B cell (primary cell): ENCODE data around the gene TNRC6B. TPM values are rescaled to one million over a fixed set of nuclear protein-coding genes. Genes with fewer than 3 reads are reported as not detected.
A peak's percentile ranks its signal among the peaks of the same experiment; 100 is the strongest.

ENCODE experiments used
- ATAC-seq: fragments of 200-7000 bp; cut with Tn5 transposase; one replicate; pipeline ENCODE4 v1.10.0; 2021; ENCODE audit warnings: low read depth, mild to moderate bottlenecking, moderate number of reproducible peaks, moderate library complexity
- CTCF ChIA-PET: fragments of 350-600 bp; sonication (Branson Sonifier 250); formaldehyde crosslinking; loops from one replicate; lab custom pipeline; 2021; ENCODE audit warnings: antibody characterized with exemption, inconsistent platforms; lab: Charles Lee
- POLR2A ChIA-PET: fragments of 350-600 bp; sonication (Branson Sonifier 250); formaldehyde crosslinking; loops from one replicate; lab custom pipeline; 2021; ENCODE audit warnings: antibody characterized with exemption; lab: Charles Lee
- DNase-seq: peaks from one replicate; pipeline ENCODE4 v3.0.0; 2013
- H2AFZ ChIP-seq: 2 replicates; pipeline ENCODE4 v1.6.1; 2012; ENCODE audit warnings: mild to moderate bottlenecking, low read depth, low read length; ENCODE audit not compliant: insufficient read depth, poor library complexity, severe bottlenecking
- H3K27ac ChIP-seq, 2 donors: 1 replicate in 1 of 2; 2 replicates in 1 of 2; pipeline ENCODE4 v1.5.1; 2012 to 2013; ENCODE audit warnings: low read length in 2 of 2, mild to moderate bottlenecking in 2 of 2, moderate library complexity in 1 of 2
- H3K27me3 ChIP-seq, 4 experiments: fragments of 200-600 bp in 1 of 4; sonication (generic) in 1 of 4; replicated peaks in 1 of 4; 1 replicate in 2 of 4; 2 replicates in 2 of 4; pipeline versions ENCODE4 v1.6.1 to v1.7.0; 2013 to 2016; ENCODE audit warnings: low read length in 3 of 4, mild to moderate bottlenecking in 2 of 4, mixed read lengths in 1 of 4, moderate library complexity in 1 of 4; ENCODE audit not compliant: insufficient read depth in 4 of 4, control insufficient read depth in 3 of 4; ENCODE audit errors: control extremely low read depth in 1 of 4
- H3K36me3 ChIP-seq, 2 experiments: replicated peaks in 1 of 2; 1 replicate in 1 of 2; 2 replicates in 1 of 2; pipeline versions ENCODE4 v1.6.1 to v1.7.1; 2013; ENCODE audit warnings: low read length in 1 of 2; ENCODE audit not compliant: insufficient read depth in 2 of 2, control insufficient read depth in 1 of 2; ENCODE audit errors: control extremely low read depth in 1 of 2, extremely low read depth in 1 of 2
- H3K4me1 ChIP-seq, 2 donors: fragments of 200-600 bp in 1 of 2; sonication (generic) in 1 of 2; 1 replicate in 1 of 2; 2 replicates in 1 of 2; pipeline versions ENCODE4 v1.5.1 to v1.6.1; 2013 to 2017; ENCODE audit warnings: low read length in 2 of 2; ENCODE audit not compliant: control insufficient read depth in 2 of 2, insufficient read depth in 2 of 2
- H3K4me2 ChIP-seq: replicated peaks from 2 replicates; pipeline ENCODE3; 2012; ENCODE audit warnings: mild to moderate bottlenecking, low read depth, low read length; ENCODE audit not compliant: poor library complexity, severe bottlenecking
- H3K4me3 ChIP-seq, 5 experiments: fragments of 200-600 bp in 1 of 5; sonication (generic) in 1 of 5; 1 replicate in 3 of 5; 2 replicates in 2 of 5; pipeline versions ENCODE4 v1.5.1 to v1.7.0; 2011 to 2016; ENCODE audit warnings: low read length in 4 of 5, mild to moderate bottlenecking in 4 of 5, low read depth in 2 of 5, control low read depth in 1 of 5, moderate library complexity in 1 of 5; ENCODE audit not compliant: insufficient read depth in 1 of 5; ENCODE audit errors: control extremely low read depth in 1 of 5, extremely low read depth in 1 of 5
- H3K79me2 ChIP-seq: fragments of 200-600 bp; sonication (generic); one replicate; pipeline ENCODE4 v1.6.0; 2016; ENCODE audit warnings: low read length; ENCODE audit not compliant: control insufficient read depth, insufficient read depth
- H3K9ac ChIP-seq: fragments of 200-600 bp; sonication (generic); 2 replicates; pipeline ENCODE4 v1.6.1; 2017; ENCODE audit warnings: mild to moderate bottlenecking, low read length, moderate library complexity
- H3K9me3 ChIP-seq, 3 donors: one replicate each; pipeline versions ENCODE4 v1.6.1 to v1.7.1; 2013; ENCODE audit warnings: low read length in 2 of 3; ENCODE audit not compliant: control insufficient read depth in 2 of 3, insufficient read depth in 1 of 3; ENCODE audit errors: control extremely low read depth in 1 of 3
- H4K20me1 ChIP-seq: 2 replicates; pipeline ENCODE4 v1.6.0; 2012; ENCODE audit warnings: mild to moderate bottlenecking, low read length; ENCODE audit not compliant: insufficient read depth, control insufficient read depth, poor library complexity, severe bottlenecking
- H3K27ac Mint-ChIP-seq: one replicate; pipeline ENCODE4 v1.8.0; 2021; ENCODE audit warnings: mixed read lengths
- H3K27me3 Mint-ChIP-seq: one replicate; pipeline ENCODE4 v1.8.0; 2021; ENCODE audit warnings: mixed read lengths
- H3K4me1 Mint-ChIP-seq: one replicate; pipeline ENCODE4 v1.8.0; 2021; ENCODE audit warnings: mixed read lengths
- H3K4me3 Mint-ChIP-seq: one replicate; pipeline ENCODE4 v1.8.0; 2021; ENCODE audit warnings: mixed read lengths
- H3K9me3 Mint-ChIP-seq: one replicate; pipeline ENCODE4 v1.8.0; 2022; ENCODE audit warnings: mixed read lengths; ENCODE audit not compliant: insufficient read depth
- CTCF ChIP-seq: fragments of 200-600 bp; IDR thresholded peaks from one replicate; pipeline ENCODE4 v1.8.0; 2022; ENCODE audit warnings: antibody characterized with exemption, mild to moderate bottlenecking
- EZH2 ChIP-seq: IDR thresholded peaks from 2 replicates; pipeline ENCODE4 v1.6.1; 2012; ENCODE audit warnings: borderline replicate concordance, low read depth, mild to moderate bottlenecking, moderate library complexity, low read length; ENCODE audit not compliant: insufficient read depth, poor library complexity, severe bottlenecking
- WGBS: methylation state at CpG from one replicate; pipeline ENCODE4 v1.1.5; 2013; ENCODE audit warnings: missing lambda C conversion rate; ENCODE audit not compliant: insufficient coverage; 5-methylcytosine and 5-hydroxymethylcytosine counted together
- intact Hi-C: fragments of 100-400 bp; cut with micrococcal nuclease; formaldehyde crosslinking; loops from one replicate; pipeline ENCODE4 v1.10.0; 2022
- polyA plus RNA-seq: library from polyadenylated mRNA; depleted of rRNA; stranded (reverse); fragments of >200 nt; gene quantifications from 2 replicates; pipeline ENCODE4 v1.2.3, GENCODE V29; 2012
- total RNA-seq, 2 donors: library from RNA; stranded (reverse); fragments of 120-200 nt in 1 of 2; gene quantifications; 1 replicate in 1 of 2; 2 replicates in 1 of 2; pipeline versions ENCODE4 v1.2.3 to v1.2.4, GENCODE V29; 2013 to 2022

The TNRC6B gene
- total and polyA plus RNA-seq, 2 donors (not counting 1 experiment from before 2014, with no cell fraction given): 28.8 to 210 TPM

GRCh38 chr22:40215266-40215665 lies 37.5 kb downstream of the TNRC6B start:
- DNase-seq (no peak), ATAC-seq (no peak)
- Mint-ChIP-seq H3K27me3 (no peaks in the 10 kb centered on the region), H3K4me1 (peaks cover 84% of the 10 kb centered on the region), H3K9me3 (no peaks in the 10 kb centered on the region), H3K4me3 (peak overlapping the region; percentile 32), H3K27ac (peak overlapping the region; percentile 46)
- ChIA-PET CTCF (interaction anchor here (0.6 kb wide), 1 partner anchor 1739 kb away, joined by 4 read pairs; no protein-coding TSS in a partner anchor), POLR2A (no interaction called here)
- intact Hi-C loops: no loop called here
- Histone ChIP-seq H3K79me2 (peaks cover 91% of the 10 kb centered on the region), H3K9me3 (no peaks in the 10 kb centered on the region), H3K4me2 (peak overlapping the region; percentile 59), H2AFZ (no peak overlapping the region), H3K4me3 (peak overlapping the region in 1 of 5 experiments; percentile 35), H3K9ac (peak overlapping the region; percentile 30), H4K20me1 (peaks cover 94% of the 10 kb centered on the region), H3K4me1 (peaks cover 58 to 64% of the 10 kb centered on the region in 2 donors), H3K27ac (peak overlapping the region in 1 of 2 donors; percentile 73), H3K27me3 (no peaks in the 10 kb centered on the region), H3K36me3 (peaks cover 9 to 18% of the 10 kb centered on the region in 2 experiments)
- no peak for TF ChIP-seq EZH2
- TF ChIP-seq CTCF: no peak
- 31% methylated on average over 3 of the region's 3 CpGs for WGBS

- Histone ChIP-seq H2AFZ (no peak overlapping the region), H4K20me1 (peaks cover 94% of the 10 kb centered on the region), H3K27ac (peak overlapping the region; percentile 39 to 73), H3K79me2 (peaks cover 98% of the 10 kb centered on the region), H3K9me3 (no peaks in the 10 kb centered on the region), H3K27me3 (no peaks in the 10 kb centered on the region), H3K4me1 (peaks cover 49 to 54% of the 10 kb centered on the region in 2 donors), H3K36me3 (peaks cover 9 to 18% of the 10 kb centered on the region in 2 experiments), H3K4me2 (peak overlapping the region; percentile 59), H3K4me3 (peak overlapping the region in 2 of 5 experiments; percentile 6 to 35), H3K9ac (peak overlapping the region; percentile 30)
- no peak for TF ChIP-seq EZH2
- TF ChIP-seq CTCF: no peak
- peak; percentile 59 for ATAC-seq
- intact Hi-C loops: loop anchor here (2.0 kb wide), 1 partner anchor 27 kb away; no protein-coding TSS in a partner anchor
- ChIA-PET CTCF (no interaction called here), POLR2A (interaction anchor here (0.6 kb wide), 1 partner anchor 170 kb away, joined by 8 read pairs; no protein-coding TSS in a partner anchor)
- DNase-seq: peak; percentile 44
- H3K4me1 Mint-ChIP-seq: peaks cover 77% of the 10 kb centered on the region
- H3K9me3 Mint-ChIP-seq: no peaks in the 10 kb centered on the region
- WGBS: 4% methylated on average over 7 of the region's 11 CpGs
- peak overlapping the region; percentile 72 for H3K4me3 Mint-ChIP-seq
- H3K27ac Mint-ChIP-seq: peak overlapping the region; percentile 84
- H3K27me3 Mint-ChIP-seq: no peaks in the 10 kb centered on the region
Observed at GRCh38 chr22:40216041-40216756, 38.5 kb downstream of the TNRC6B start.
